GM15510 (cell line): ENCODE measurements around the gene MRPS31.

Source experiments
- POLR2A ChIP-seq: IDR thresholded peaks from 3 replicates; pipeline ENCODE4 v1.6.1; 2011; ENCODE audit warnings: borderline replicate concordance; ENCODE audit not compliant: insufficient read length; ENCODE audit errors: extremely low read depth

MRPS31 gene

GRCh38 chr13:40697711-40698110, 73.3 kb downstream of the MRPS31 start:
- no peak for TF ChIP-seq POLR2A

DNA sequence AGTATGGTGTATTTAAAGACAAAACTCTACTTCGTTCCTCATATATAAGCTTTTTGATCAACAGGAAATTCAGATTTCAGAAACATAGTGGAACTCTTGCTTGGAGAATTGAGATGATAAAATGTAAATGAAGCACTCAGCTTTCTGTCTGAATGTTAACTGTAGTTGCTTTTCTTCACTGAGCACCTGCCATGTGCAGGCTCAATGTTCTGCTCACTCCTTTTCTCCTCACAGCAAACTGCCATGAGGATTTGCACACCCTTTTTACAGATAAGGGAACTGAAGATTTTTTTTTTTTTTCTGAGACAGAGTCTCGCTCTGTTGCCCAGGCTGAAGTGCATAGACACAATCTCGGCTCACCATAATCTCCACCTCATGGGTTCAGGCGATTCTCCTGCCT, 76.6 kb downstream of the MRPS31 start:
- no peak for TF ChIP-seq POLR2A

- TF ChIP-seq POLR2A = no peak
Measured at GRCh38 chr13:40692946-40693345, 78.0 kb downstream of the MRPS31 start.

DNA sequence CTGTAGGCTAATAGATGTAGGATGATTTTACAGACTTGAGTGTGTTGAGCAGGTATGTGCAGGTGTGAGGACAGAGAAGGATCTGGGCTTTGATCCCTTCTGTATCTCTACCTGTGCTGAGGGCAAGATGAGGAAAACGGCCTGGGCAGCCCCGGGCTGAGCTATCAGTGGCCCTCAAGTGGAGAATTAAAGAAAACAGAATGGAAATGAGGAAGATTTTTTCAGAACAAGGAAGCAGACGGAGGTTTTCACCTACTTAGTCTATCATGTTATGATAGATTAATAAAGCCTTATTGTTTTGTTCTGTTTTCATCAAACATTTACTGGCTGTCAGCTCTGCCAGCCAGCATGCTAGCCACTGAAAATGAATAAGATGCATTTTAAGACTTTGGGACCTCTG, 82.2 kb downstream of the MRPS31 start:
- TF ChIP-seq POLR2A = no peak

DNA sequence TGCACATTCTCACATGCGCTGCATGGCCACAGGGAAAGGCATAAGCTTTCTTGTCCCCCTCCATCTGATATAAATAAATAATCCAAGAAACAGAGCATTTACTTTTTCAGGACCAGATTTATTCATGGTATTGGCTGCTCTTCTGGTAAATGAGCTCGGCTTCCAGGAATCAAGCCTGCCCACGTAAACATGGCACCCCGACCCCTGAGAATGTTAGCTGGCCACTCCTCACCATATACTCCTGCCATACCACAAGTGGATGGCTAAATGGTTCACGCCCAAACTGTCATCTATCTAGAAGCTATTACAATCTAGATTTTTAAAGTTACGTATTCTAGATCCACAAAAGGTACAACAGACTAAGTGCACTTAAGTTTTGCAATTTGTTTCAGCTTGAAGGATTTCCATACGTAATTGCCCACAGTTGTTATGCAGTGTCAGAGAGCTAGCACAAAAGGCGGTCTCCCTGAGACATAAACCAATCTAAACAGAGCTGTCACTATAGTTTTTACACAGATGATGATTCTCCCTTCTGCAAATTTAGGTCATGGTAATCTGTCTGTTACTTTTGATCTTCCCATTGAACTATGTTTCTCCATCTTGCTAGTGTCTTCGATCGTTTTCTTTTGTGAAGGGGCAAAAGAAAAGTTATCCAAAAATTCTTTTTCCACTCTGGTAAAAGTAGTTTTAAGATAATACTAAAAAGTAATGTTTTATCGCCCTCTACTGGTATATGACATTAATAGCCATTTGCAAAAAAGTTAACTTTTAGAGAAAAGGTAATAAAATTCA, 88.3 kb downstream of the MRPS31 start:
- TF ChIP-seq POLR2A = no peak

DNA sequence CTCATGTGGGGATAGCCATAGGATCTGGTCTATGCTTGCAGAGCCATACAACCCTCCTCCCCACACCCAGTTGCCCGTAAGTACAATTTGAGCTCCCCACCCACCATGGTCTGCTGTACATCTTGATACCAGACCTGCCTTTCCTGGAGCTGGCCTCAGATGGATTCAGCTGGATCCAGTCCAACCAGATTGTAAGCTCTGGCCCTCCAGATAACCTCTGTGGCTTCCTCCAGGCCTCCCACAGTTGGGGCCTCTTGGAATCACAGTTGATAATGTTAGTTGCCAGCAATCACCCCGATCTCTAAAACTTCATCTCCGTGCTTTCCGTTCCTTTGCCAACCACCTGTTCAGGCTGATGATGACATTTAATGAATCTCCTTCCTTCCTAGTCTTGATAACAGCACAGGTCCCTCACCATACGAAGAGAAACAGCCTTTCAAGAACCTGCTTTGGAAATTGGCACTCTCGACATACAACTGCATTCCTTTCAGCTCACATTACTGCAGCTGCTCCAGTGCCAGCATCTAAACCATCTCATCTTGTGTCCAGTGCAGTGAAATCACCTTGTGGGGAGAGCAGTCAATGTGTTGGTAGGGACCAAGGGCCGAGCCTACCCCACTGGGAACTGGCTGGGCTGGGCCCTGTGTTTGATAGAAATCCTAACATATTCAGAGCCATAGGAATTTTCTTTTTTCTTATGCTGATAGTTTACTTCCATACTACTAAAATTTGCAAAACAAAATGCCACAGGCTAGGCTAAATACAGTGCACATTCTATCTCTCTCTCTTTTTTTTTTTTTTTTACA, 89.4 kb downstream of the MRPS31 start:
- TF ChIP-seq POLR2A = no peak

DNA sequence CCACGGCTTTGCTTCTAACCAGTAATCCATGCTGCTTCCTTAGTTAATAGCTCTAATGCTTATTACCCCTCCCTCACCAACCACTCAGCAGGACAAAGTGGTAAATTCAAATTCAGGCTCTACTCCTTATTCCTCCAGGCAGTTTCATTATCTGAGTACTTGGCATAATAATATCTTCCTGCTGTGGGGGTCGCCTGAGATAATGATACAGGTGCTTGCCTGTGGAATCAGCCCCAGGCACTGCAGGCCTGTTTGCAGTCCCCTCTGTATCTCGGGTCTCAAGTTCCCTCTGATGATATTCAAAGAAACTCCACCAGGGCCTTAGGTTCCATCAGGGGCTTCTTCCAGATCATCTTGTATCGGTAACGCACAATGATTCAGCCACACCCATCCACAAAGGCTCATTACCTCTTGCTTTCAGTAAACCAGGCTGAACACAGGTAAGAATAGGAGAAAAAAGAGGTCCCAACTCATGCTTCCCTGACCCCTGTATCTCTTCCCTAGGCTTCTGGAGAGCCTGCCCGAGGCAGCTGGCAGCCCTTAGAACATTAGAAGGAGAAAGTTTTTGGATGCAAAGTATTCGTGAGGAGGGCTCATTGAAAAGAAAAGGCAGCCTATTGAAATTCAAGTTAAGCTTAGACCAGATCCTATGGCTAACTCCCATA, 90.2 kb downstream of the MRPS31 start:
- no peak for TF ChIP-seq POLR2A

DNA sequence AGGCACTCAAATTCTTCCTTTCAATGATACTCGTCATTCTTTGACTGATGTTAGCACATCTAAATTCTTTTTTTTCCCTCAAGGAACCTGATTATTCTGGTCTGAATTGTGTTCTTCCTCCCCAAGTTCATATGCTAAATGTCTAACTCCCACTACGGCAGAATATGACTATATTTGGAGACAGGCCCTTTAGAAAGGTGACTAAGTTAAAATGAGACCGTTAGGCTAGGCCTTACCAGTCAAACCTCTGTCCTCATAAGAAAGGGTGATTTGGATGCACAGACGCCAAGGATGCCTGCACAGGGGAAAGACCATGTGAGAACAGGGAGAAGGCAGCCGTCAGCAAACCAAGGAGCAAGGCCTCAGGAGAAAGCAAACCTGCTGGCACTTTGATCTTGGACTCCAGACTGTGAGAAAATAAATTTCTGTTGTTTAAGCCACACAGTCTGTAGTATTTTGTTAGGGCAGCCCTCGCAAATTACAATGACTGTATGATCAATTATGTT, 91.5 kb downstream of the MRPS31 start:
- no peak for TF ChIP-seq POLR2A
